Esophagus muscularis mucosa (tissue), 4 donors: ENCODE results near the gene SH3RF3. TPM values are rescaled to one million over a fixed set of nuclear protein-coding genes. Genes with fewer than 3 reads are reported as not detected.

Experiments
- DNase-seq: peaks from one replicate; pipeline ENCODE4 v3.0.0-alpha.2; 2017; ENCODE audit errors: extremely low spot score
- H3K27ac ChIP-seq, 4 donors: fragments of 200-600 bp; sonication (generic); replicated peaks in 1 of 4; 1 replicate in 3 of 4; 2 replicates in 1 of 4; pipeline ENCODE4 v1.5.1; 2016 to 2019; ENCODE audit warnings: mild to moderate bottlenecking in 1 of 4
- H3K27me3 ChIP-seq, 4 donors: fragments of 200-600 bp; sonication (generic); one replicate each; pipeline versions ENCODE4 v1.5.1 to v1.6.0; 2016 to 2019
- H3K36me3 ChIP-seq, 4 donors: fragments of 200-600 bp; sonication (generic); one replicate each; pipeline ENCODE4 v1.5.1; 2016 to 2019
- H3K4me1 ChIP-seq, 4 donors: fragments of 200-600 bp; sonication (generic); one replicate each; pipeline ENCODE4 v1.5.1; 2016 to 2019
- H3K4me3 ChIP-seq, 4 donors: fragments of 200-600 bp; sonication (generic); 1 replicate in 2 of 4; 2 replicates in 2 of 4; pipeline ENCODE4 v1.5.1; 2016 to 2019; ENCODE audit warnings: mild to moderate bottlenecking in 4 of 4, moderate library complexity in 1 of 4
- H3K9me3 ChIP-seq, 4 donors: fragments of 200-600 bp; sonication (generic); 1 replicate in 3 of 4; 2 replicates in 1 of 4; pipeline ENCODE4 v1.5.1; 2016 to 2019
- CTCF ChIP-seq, 3 experiments: fragments of 200-600 bp in 2 of 3; fragments of 450-650 bp in 1 of 3; sonication (generic) in 2 of 3; IDR thresholded peaks; one replicate each; pipeline ENCODE4 v1.5.1; 2017 to 2019; ENCODE audit warnings: antibody characterized with exemption in 3 of 3, mild to moderate bottlenecking in 2 of 3, moderate library complexity in 1 of 3
- EP300 ChIP-seq: sonication (generic); formaldehyde crosslinking; IDR thresholded peaks from one replicate; pipeline ENCODE4 v1.6.1; 2017; ENCODE audit warnings: antibody characterized with exemption
- POLR2A ChIP-seq: fragments of 450-650 bp; IDR thresholded peaks from one replicate; pipeline ENCODE4 v1.6.1; 2017; ENCODE audit warnings: antibody characterized with exemption, moderate library complexity, mild to moderate bottlenecking, low read depth
- POLR2AphosphoS5 ChIP-seq, 2 donors: sonication (generic); formaldehyde crosslinking; IDR thresholded peaks; one replicate each; pipeline ENCODE4 v1.6.1; 2017; ENCODE audit warnings: antibody characterized with exemption in 2 of 2
- WGBS: methylation state at CpG from one replicate; pipeline ENCODE4 v1.1.5; 2018; 5-methylcytosine and 5-hydroxymethylcytosine counted together
- intact Hi-C: fragments of 100-400 bp; cut with DNase I; formaldehyde crosslinking; loops from one replicate; pipeline ENCODE4 v1.15.1; 2023
- total RNA-seq, 4 donors: library from RNA; depleted of rRNA; stranded (reverse); fragments of >200 nt; gene quantifications; one replicate each; pipeline versions ENCODE4 v1.1.0 to v1.2.1, GENCODE V29; 2016

The SH3RF3 gene
- total RNA-seq, 4 donors from 2014 or later, result 6.3 to 17.5 (median 11.3) TPM

GRCh38 chr2:109297566-109298490 lies 168.8 kb downstream of the SH3RF3 start:
- intact Hi-C loops, result no loop called here
- Histone ChIP-seq H3K36me3 (no peaks in the 10 kb centered on the region), H3K4me1 (peaks cover 0 to 17% (median 9%) of the 10 kb centered on the region in 4 donors), H3K9me3 (no peaks in the 10 kb centered on the region), H3K27ac (no peak overlapping the region), H3K27me3 (no peaks in the 10 kb centered on the region), H3K4me3 (no peak overlapping the region)
- 94% methylated on average over 11 of the region's 11 CpGs for WGBS
- DNase-seq, result no peak
- TF ChIP-seq POLR2AphosphoS5 (IDR thresholded peaks at IDR 0.05) (no peak), EP300 (no peak), CTCF (IDR thresholded peaks at IDR 0.05) (no peak), POLR2A (no peak)

- Histone ChIP-seq H3K9me3 (no peaks in the 10 kb centered on the region), H3K27me3 (no peaks in the 10 kb centered on the region), H3K4me1 (peaks cover 0 to 17% (median 8%) of the 10 kb centered on the region in 4 donors), H3K4me3 (no peak overlapping the region), H3K36me3 (no peaks in the 10 kb centered on the region), H3K27ac (no peak overlapping the region)
- DNase-seq, result no peak
- intact Hi-C loops, result no loop called here
- no peak for TF ChIP-seq POLR2AphosphoS5 (IDR thresholded peaks at IDR 0.05)
- no peak for TF ChIP-seq CTCF (IDR thresholded peaks at IDR 0.05)
- no peak for TF ChIP-seq POLR2A
- no peak for TF ChIP-seq EP300
- WGBS, result 84% methylated on average over 5 of the region's 6 CpGs
Measured at GRCh38 chr2:109298851-109299250, 169.8 kb downstream of the SH3RF3 start.

- Histone ChIP-seq H3K27me3 (no peaks in the 10 kb centered on the region), H3K9me3 (no peaks in the 10 kb centered on the region), H3K4me3 (no peak overlapping the region), H3K4me1 (peaks cover 0 to 17% (median 8%) of the 10 kb centered on the region in 4 donors), H3K27ac (no peak overlapping the region), H3K36me3 (no peaks in the 10 kb centered on the region)
- intact Hi-C loops, result no loop called here
- DNase-seq, result no peak
- TF ChIP-seq CTCF (IDR thresholded peaks at IDR 0.05), result no peak
- TF ChIP-seq POLR2AphosphoS5 (IDR thresholded peaks at IDR 0.05), result no peak
- no peak for TF ChIP-seq POLR2A
- WGBS, result 85% methylated on average over 5 of the region's 5 CpGs
Measured at GRCh38 chr2:109299536-109299935, 170.5 kb downstream of the SH3RF3 start.

- H3K27ac ChIP-seq, result no peak overlapping the region
- TF ChIP-seq EP300, result no peak
- TF ChIP-seq CTCF (IDR thresholded peaks at IDR 0.05), result no peak
- TF ChIP-seq POLR2AphosphoS5 (IDR thresholded peaks at IDR 0.05), result no peak
- TF ChIP-seq POLR2A, result no peak
- H3K27me3 ChIP-seq, result no peaks in the 10 kb centered on the region
- H3K9me3 ChIP-seq, result no peaks in the 10 kb centered on the region
- no peak overlapping the region for H3K4me3 ChIP-seq
- intact Hi-C loops, result no loop called here
- DNase-seq, result no peak
- peaks cover 0 to 17% (median 8%) of the 10 kb centered on the region in 4 donors for H3K4me1 ChIP-seq
- no peaks in the 10 kb centered on the region for H3K36me3 ChIP-seq
- 82% methylated on average over 3 of the region's 3 CpGs for WGBS
Measured at GRCh38 chr2:109300582-109300981, 171.6 kb downstream of the SH3RF3 start.
